Glomerular endothelial cell (primary cell): Measurements from ENCODE around the gene COQ2. TPM values are rescaled to one million over a fixed set of nuclear protein-coding genes. Genes with fewer than 3 reads are reported as not detected.
A peak's percentile ranks its signal among the peaks of the same experiment; 100 is the strongest.
"Not testable (repeated sequence)": the region's sequence is repeated elsewhere in the genome, so short reads cannot be mapped to it uniquely, and the experiment has no call there.

Experiments
- DNase-seq: peaks from one replicate; pipeline ENCODE4 v3.0.0-alpha.2; 2011; ENCODE audit warnings: low read depth, low spot score; ENCODE audit errors: extremely low read depth
- total RNA-seq: library from RNA; depleted of rRNA; stranded (reverse); fragments of >200 nt; gene quantifications from 2 replicates; pipeline ENCODE4 v1.2.3, GENCODE V29; 2015

COQ2 gene
- 14.1 and 17.5 TPM in 2 replicates for total RNA-seq

GRCh38 chr4:83284193-83285054, at the start of gene COQ2:
COQ2 (minus strand) TSS chr4:83284798; CDS start chr4:83284764, 34 bp downstream.
- peak; percentile 57 for DNase-seq

- no peak for DNase-seq
Measured at GRCh38 chr4:83331956-83332355, 47.4 kb upstream of the COQ2 start.

GRCh38 chr4:83329521-83330110, 45.0 kb upstream of the COQ2 start:
- no peak for DNase-seq

GRCh38 chr4:83328521-83329187, 44.1 kb upstream of the COQ2 start:
- DNase-seq: no peak

- no peak for DNase-seq
Measured at GRCh38 chr4:83326546-83326945, 41.9 kb upstream of the COQ2 start.

- DNase-seq: not testable (repeated sequence)
Measured at GRCh38 chr4:83325306-83325705, 40.7 kb upstream of the COQ2 start.

- no peak for DNase-seq
Measured at GRCh38 chr4:83323136-83323535, 38.5 kb upstream of the COQ2 start.

- DNase-seq: peak; percentile 27
Measured at GRCh38 chr4:83320548-83320947, 36.0 kb upstream of the COQ2 start.

GRCh38 chr4:83318666-83319065, 34.1 kb upstream of the COQ2 start:
- DNase-seq: no peak

GRCh38 chr4:83317671-83318070, 33.1 kb upstream of the COQ2 start:
- DNase-seq: no peak

GRCh38 chr4:83316459-83317165, 32.0 kb upstream of the COQ2 start:
- DNase-seq: no peak

GRCh38 chr4:83315341-83315870, 30.8 kb upstream of the COQ2 start:
- DNase-seq: no peak

GRCh38 chr4:83308672-83309071, 24.1 kb upstream of the COQ2 start:
- no peak for DNase-seq

GRCh38 chr4:83307920-83308319, 23.3 kb upstream of the COQ2 start:
- no peak for DNase-seq

- no peak for DNase-seq
Measured at GRCh38 chr4:83305187-83305586, 20.6 kb upstream of the COQ2 start.

- DNase-seq: no peak
Measured at GRCh38 chr4:83297548-83298260, 13.1 kb upstream of the COQ2 start.

GRCh38 chr4:83293305-83294046, 8.9 kb upstream of the COQ2 start:
- DNase-seq: no peak

- DNase-seq: not testable (repeated sequence)
Measured at GRCh38 chr4:83290059-83290774, 5.6 kb upstream of the COQ2 start.

GRCh38 chr4:83288381-83288780, 3.8 kb upstream of the COQ2 start:
- DNase-seq: not testable (repeated sequence)
